IMR-90 (cell line): ENCODE results near the gene CFAP20. TPM values are rescaled to one million over a fixed set of nuclear protein-coding genes. Genes with fewer than 3 reads are reported as not detected.
"Not testable (repeated sequence)": the region's sequence is repeated elsewhere in the genome, so short reads cannot be mapped to it uniquely, and the experiment has no call there.

Experiments used
- ATAC-seq: fragments of 200-7000 bp; cut with Tn5 transposase; 2 replicates; pipeline ENCODE4 v1.9.1; 2020; ENCODE audit warnings: low read depth, mild to moderate bottlenecking, moderate library complexity
- BruUV-seq: library from RNA; stranded (reverse); fragments of 400-500 nt; replicated peaks from 2 replicates; lab custom pipeline; 2021; lab: Mats Ljungman, UMichigan
- CTCF ChIA-PET: fragments of 300-600 bp; formaldehyde crosslinking; extraction: SDS; loops from one replicate; lab custom pipeline; 2021; ENCODE audit warnings: antibody characterized with exemption; lab: Yijun Ruan, JAX
- POLR2A ChIA-PET: fragments of 300-600 bp; sonication (Branson Sonifier 250); formaldehyde crosslinking; loops from one replicate; lab custom pipeline; 2022; ENCODE audit warnings: antibody characterized with exemption; ENCODE audit not compliant: unreplicated experiment; lab: Charles Lee
- DNase-seq: peaks from one replicate; pipeline ENCODE4 v3.0.0; 2013
- H2AFZ ChIP-seq: replicated peaks from 2 replicates; pipeline ENCODE3; 2013; ENCODE audit warnings: low read length, mild to moderate bottlenecking; ENCODE audit not compliant: poor library complexity
- H2AK5ac ChIP-seq: 2 replicates; pipeline ENCODE4 v1.6.1; 2013; ENCODE audit warnings: low read depth, low read length, inconsistent platforms
- H2AK9ac ChIP-seq: replicated peaks from 2 replicates; pipeline ENCODE3; 2013; ENCODE audit warnings: mild to moderate bottlenecking, low read depth, low read length, moderate library complexity; ENCODE audit not compliant: poor library complexity
- H2BK120ac ChIP-seq: 2 replicates; pipeline ENCODE4 v1.6.1; 2013; ENCODE audit warnings: low read depth, low read length, inconsistent platforms
- H2BK15ac ChIP-seq: 3 replicates; pipeline ENCODE4 v1.6.1; 2013; ENCODE audit warnings: low read depth, low read length, inconsistent platforms
- H2BK20ac ChIP-seq: 2 replicates; pipeline ENCODE4 v1.6.1; 2013; ENCODE audit warnings: low read depth, mild to moderate bottlenecking, inconsistent platforms, low read length, moderate library complexity
- H2BK5ac ChIP-seq: 2 replicates; pipeline ENCODE4 v1.6.1; 2013; ENCODE audit warnings: mild to moderate bottlenecking, low read depth, low read length, inconsistent platforms; ENCODE audit not compliant: poor library complexity, severe bottlenecking
- H3K14ac ChIP-seq: replicated peaks from 2 replicates; pipeline ENCODE4 v1.6.1; 2013; ENCODE audit warnings: low read depth, low read length, inconsistent platforms
- H3K18ac ChIP-seq: 2 replicates; pipeline ENCODE4 v1.6.1; 2013; ENCODE audit warnings: low read depth, low read length, control low read depth
- H3K23ac ChIP-seq: 2 replicates; pipeline ENCODE4 v1.6.1; 2013; ENCODE audit warnings: low read depth, low read length, inconsistent platforms
- H3K27ac ChIP-seq: 2 replicates; pipeline ENCODE4 v1.5.1; 2013; ENCODE audit warnings: mild to moderate bottlenecking, control low read depth, low read length; ENCODE audit not compliant: insufficient read depth
- H3K27me3 ChIP-seq: 2 replicates; pipeline ENCODE4 v1.6.1; 2013; ENCODE audit warnings: low read length; ENCODE audit not compliant: control insufficient read depth, insufficient read depth
- H3K36me3 ChIP-seq: 2 replicates; pipeline ENCODE4 v1.6.1; 2013; ENCODE audit warnings: low read length, mixed read lengths; ENCODE audit not compliant: control insufficient read depth, insufficient read depth
- H3K4ac ChIP-seq: 2 replicates; pipeline ENCODE4 v1.6.1; 2013; ENCODE audit warnings: low read depth, low read length, inconsistent platforms
- H3K4me1 ChIP-seq: 2 replicates; pipeline ENCODE4 v1.6.1; 2013; ENCODE audit warnings: low read length, mixed read lengths; ENCODE audit not compliant: control insufficient read depth, insufficient read depth
- H3K4me2 ChIP-seq: 2 replicates; pipeline ENCODE4 v1.6.1; 2013; ENCODE audit warnings: low read depth, mild to moderate bottlenecking, control low read depth, low read length, moderate library complexity
- H3K4me3 ChIP-seq: 2 replicates; pipeline ENCODE4 v1.5.1; 2013; ENCODE audit warnings: low read depth, mild to moderate bottlenecking, control low read depth, low read length, moderate library complexity; ENCODE audit not compliant: insufficient read depth
- H3K56ac ChIP-seq: 2 replicates; pipeline ENCODE4 v1.6.1; 2013; ENCODE audit warnings: low read length, inconsistent platforms; ENCODE audit not compliant: insufficient read depth; ENCODE audit errors: extremely low read depth
- H3K79me1 ChIP-seq, 2 experiments: 2 replicates each; pipeline ENCODE4 v1.6.1; 2013; ENCODE audit warnings: low read length in 2 of 2, inconsistent platforms in 1 of 2, low read depth in 1 of 2
- H3K9ac ChIP-seq: 2 replicates; pipeline ENCODE4 v1.6.1; 2013; ENCODE audit warnings: low read depth, low read length, control low read depth
- H3K9me1 ChIP-seq: 2 replicates; pipeline ENCODE4 v1.6.1; 2013; ENCODE audit warnings: low read length, inconsistent platforms; ENCODE audit not compliant: insufficient read depth
- H3K9me3 ChIP-seq: 2 replicates; pipeline ENCODE4 v1.6.1; 2013; ENCODE audit warnings: low read length; ENCODE audit not compliant: control insufficient read depth, insufficient read depth
- H4K20me1 ChIP-seq: 2 replicates; pipeline ENCODE4 v1.6.1; 2013; ENCODE audit warnings: low read length, inconsistent platforms; ENCODE audit not compliant: insufficient read depth
- H4K5ac ChIP-seq: 2 replicates; pipeline ENCODE4 v1.6.1; 2013; ENCODE audit warnings: mild to moderate bottlenecking, low read depth, low read length, control low read depth
- H4K8ac ChIP-seq, 2 experiments: 2 replicates each; pipeline ENCODE4 v1.6.1; 2013; ENCODE audit warnings: low read depth in 2 of 2, low read length in 2 of 2, control low read depth in 1 of 2, inconsistent platforms in 1 of 2
- H4K91ac ChIP-seq: 2 replicates; pipeline ENCODE4 v1.6.1; 2013; ENCODE audit warnings: low read depth, low read length, inconsistent platforms; ENCODE audit not compliant: insufficient read depth
- WGBS, 2 experiments: methylation state at CpG; one replicate each; pipeline versions ENCODE4 v1.1.5 to v1.1.7; 2013; ENCODE audit warnings: missing lambda C conversion rate in 2 of 2; ENCODE audit not compliant: insufficient read length in 1 of 2; ENCODE audit errors: extremely low coverage in 2 of 2; 5-methylcytosine and 5-hydroxymethylcytosine counted together
- dilution Hi-C: fragments of 300-500 bp; cut with HindIII; formaldehyde crosslinking; loops from one replicate; pipeline ENCODE4 v1.14.3; 2018; ENCODE audit warnings: low sequenced_read_pairs; ENCODE audit not compliant: unreplicated experiment
- in situ Hi-C: fragments of 300-500 bp; cut with MboI; formaldehyde crosslinking; loops from 3 replicates; pipeline ENCODE4 v1.14.3; 2019; ENCODE audit warnings: low sequenced_read_pairs, inconsistent platforms, mixed read lengths
- intact Hi-C: fragments of 100-400 bp; cut with micrococcal nuclease; formaldehyde crosslinking; loops from 2 replicates; pipeline ENCODE4 v1.10.0; 2022
- polyA plus RNA-seq, 3 experiments: library from polyadenylated mRNA; depleted of rRNA; stranded (reverse); fragments of >200 nt; gene quantifications; 2 replicates each; pipeline ENCODE4 v1.2.3, GENCODE V29; 2012; ENCODE audit warnings: low replicate concordance in 1 of 3
- total RNA-seq: library from RNA; depleted of rRNA; stranded (reverse); fragments of >200 nt; gene quantifications from 2 replicates; pipeline ENCODE4 v1.2.3, GENCODE V29; 2012

CFAP20 gene
- total and polyA plus RNA-seq, 2 of the 4 experiments (the other 2 are of a cell fraction), result 39.1 to 54.0 TPM

DNA sequence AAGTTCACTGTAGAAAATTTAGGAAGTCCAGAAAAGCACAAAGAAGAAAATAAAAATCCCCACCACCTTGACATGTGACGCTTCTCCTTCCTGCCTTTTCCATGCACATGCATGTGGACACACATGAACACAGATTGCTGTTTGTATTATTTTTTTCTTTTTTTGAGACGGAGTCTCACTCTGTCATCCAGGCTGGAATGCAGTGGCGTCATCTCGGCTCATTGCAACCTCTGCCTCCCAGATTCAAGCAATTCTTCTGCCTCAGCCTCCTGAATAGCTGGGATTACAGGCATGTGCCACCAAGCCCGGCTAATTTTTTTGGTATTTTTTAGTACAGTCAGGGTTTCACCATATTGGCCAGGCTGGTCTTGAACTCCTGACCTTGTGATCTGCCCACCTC, 48.5 kb downstream of the CFAP20 start:
- H3K4ac ChIP-seq, H3K36me3 ChIP-seq, H3K9me1 ChIP-seq, H2BK5ac ChIP-seq, H4K91ac ChIP-seq, H3K4me2 ChIP-seq, H2BK15ac ChIP-seq, CTCF ChIA-PET, H3K4me1 ChIP-seq, ATAC-seq, H2AFZ ChIP-seq, H3K56ac ChIP-seq, H3K14ac ChIP-seq, in situ Hi-C loops, H3K27me3 ChIP-seq, H3K79me1 ChIP-seq, H3K9me3 ChIP-seq, H2AK9ac ChIP-seq, H2BK120ac ChIP-seq, H4K8ac ChIP-seq, H4K20me1 ChIP-seq, H2AK5ac ChIP-seq, H3K27ac ChIP-seq, intact Hi-C loops, H4K5ac ChIP-seq, H3K23ac ChIP-seq, DNase-seq, H3K9ac ChIP-seq, H3K4me3 ChIP-seq, H3K18ac ChIP-seq, dilution Hi-C loops, POLR2A ChIA-PET, BruUV-seq, H2BK20ac ChIP-seq: not testable (repeated sequence)
- WGBS, 2 experiments, result 20% methylated on average over 1 of the region's 5 CpGs; no CpG with 5 or more reads in 1 of the 2 experiments
